DND-41 (cell line): Measurements from ENCODE around the gene P2RX4.

Source experiments
- EZH2 ChIP-seq: IDR thresholded peaks from 3 replicates; pipeline ENCODE4 v1.6.1; 2012; ENCODE audit warnings: borderline replicate concordance, low read depth, mild to moderate bottlenecking, moderate library complexity, low read length, inconsistent platforms; ENCODE audit not compliant: severe bottlenecking
- TF ChIP-seq, protein P1 (sequence below): IDR thresholded peaks from 2 replicates; pipeline ENCODE4 v1.5.1; 2012; ENCODE audit warnings: borderline replicate concordance, low read length, moderate library complexity, mild to moderate bottlenecking; ENCODE audit not compliant: poor library complexity, severe bottlenecking; ENCODE audit errors: extremely low read depth

- TF ChIP-seq, protein P1, sequence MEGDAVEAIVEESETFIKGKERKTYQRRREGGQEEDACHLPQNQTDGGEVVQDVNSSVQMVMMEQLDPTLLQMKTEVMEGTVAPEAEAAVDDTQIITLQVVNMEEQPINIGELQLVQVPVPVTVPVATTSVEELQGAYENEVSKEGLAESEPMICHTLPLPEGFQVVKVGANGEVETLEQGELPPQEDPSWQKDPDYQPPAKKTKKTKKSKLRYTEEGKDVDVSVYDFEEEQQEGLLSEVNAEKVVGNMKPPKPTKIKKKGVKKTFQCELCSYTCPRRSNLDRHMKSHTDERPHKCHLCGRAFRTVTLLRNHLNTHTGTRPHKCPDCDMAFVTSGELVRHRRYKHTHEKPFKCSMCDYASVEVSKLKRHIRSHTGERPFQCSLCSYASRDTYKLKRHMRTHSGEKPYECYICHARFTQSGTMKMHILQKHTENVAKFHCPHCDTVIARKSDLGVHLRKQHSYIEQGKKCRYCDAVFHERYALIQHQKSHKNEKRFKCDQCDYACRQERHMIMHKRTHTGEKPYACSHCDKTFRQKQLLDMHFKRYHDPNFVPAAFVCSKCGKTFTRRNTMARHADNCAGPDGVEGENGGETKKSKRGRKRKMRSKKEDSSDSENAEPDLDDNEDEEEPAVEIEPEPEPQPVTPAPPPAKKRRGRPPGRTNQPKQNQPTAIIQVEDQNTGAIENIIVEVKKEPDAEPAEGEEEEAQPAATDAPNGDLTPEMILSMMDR: no peak
- no peak for TF ChIP-seq EZH2
Observed at GRCh38 chr12:121263206-121263935, 53.4 kb downstream of the P2RX4 start.
